DND-41 (cell line): Measurements from ENCODE around the gene ENHO.
"Not testable (repeated sequence)": the region's sequence is repeated elsewhere in the genome, so short reads cannot be mapped to it uniquely, and the experiment has no call there.

Source experiments
- ATAC-seq: fragments of 200-7000 bp; cut with Tn5 transposase; 3 replicates; pipeline ENCODE4 v1.9.1; 2021; ENCODE audit warnings: low read depth; ENCODE audit not compliant: insufficient read depth
- DNase-seq: peaks from one replicate; pipeline ENCODE4 v3.0.0-alpha.2; 2020
- H2AFZ ChIP-seq: 2 replicates; pipeline ENCODE4 v1.6.0; 2012; ENCODE audit warnings: low read depth, low read length
- H3K27ac ChIP-seq: 2 replicates; pipeline ENCODE4 v1.5.1; 2012; ENCODE audit warnings: low read length, inconsistent platforms
- H3K27me3 ChIP-seq: fragments of 200-600 bp; sonication (generic); 2 replicates; pipeline ENCODE4 v1.6.0; 2012; ENCODE audit warnings: low read length, mild to moderate bottlenecking, inconsistent platforms; ENCODE audit not compliant: insufficient read depth, poor library complexity
- H3K36me3 ChIP-seq: 2 replicates; pipeline ENCODE4 v1.5.1; 2012; ENCODE audit warnings: low read length, inconsistent platforms; ENCODE audit not compliant: insufficient read depth
- H3K4me1 ChIP-seq: 2 replicates; pipeline ENCODE4 v1.5.1; 2012; ENCODE audit warnings: mild to moderate bottlenecking, low read length; ENCODE audit not compliant: insufficient read depth
- H3K4me2 ChIP-seq: 2 replicates; pipeline ENCODE4 v1.6.0; 2012; ENCODE audit warnings: mild to moderate bottlenecking, moderate library complexity, low read length, inconsistent platforms; ENCODE audit not compliant: insufficient read depth
- H3K4me3 ChIP-seq, 2 experiments: fragments of 200-600 bp in 1 of 2; shearing (Covaris generic) in 1 of 2; 2 replicates each; pipeline ENCODE4 v1.5.1; 2012 to 2016; ENCODE audit warnings: inconsistent platforms in 2 of 2, low read length in 2 of 2, mild to moderate bottlenecking in 2 of 2, low read depth in 1 of 2, moderate library complexity in 1 of 2
- H3K79me2 ChIP-seq: 2 replicates; pipeline ENCODE4 v1.6.0; 2012; ENCODE audit warnings: low read length, inconsistent platforms; ENCODE audit not compliant: insufficient read depth
- H3K9ac ChIP-seq: 2 replicates; pipeline ENCODE4 v1.6.0; 2012; ENCODE audit warnings: low read depth, mild to moderate bottlenecking, inconsistent platforms, low read length, moderate library complexity
- H3K9me3 ChIP-seq: 2 replicates; pipeline ENCODE4 v1.5.1; 2012; ENCODE audit warnings: low read length, moderate library complexity, mild to moderate bottlenecking, inconsistent platforms; ENCODE audit not compliant: insufficient read depth, severe bottlenecking
- H4K20me1 ChIP-seq: 2 replicates; pipeline ENCODE4 v1.6.0; 2012; ENCODE audit warnings: low read length; ENCODE audit not compliant: insufficient read depth
- CTCF ChIP-seq: IDR thresholded peaks from 2 replicates; pipeline ENCODE4 v1.5.1; 2012; ENCODE audit warnings: borderline replicate concordance, low read length, moderate library complexity, mild to moderate bottlenecking; ENCODE audit not compliant: poor library complexity, severe bottlenecking; ENCODE audit errors: extremely low read depth
- EZH2 ChIP-seq: IDR thresholded peaks from 3 replicates; pipeline ENCODE4 v1.6.1; 2012; ENCODE audit warnings: borderline replicate concordance, low read depth, mild to moderate bottlenecking, moderate library complexity, low read length, inconsistent platforms; ENCODE audit not compliant: severe bottlenecking

Gene ENHO

GRCh38 chr9:34544035-34544434, 21.2 kb upstream of the ENHO start:
- TF ChIP-seq EZH2 (no peak), CTCF (no peak)
- Histone ChIP-seq H3K27ac (no peak overlapping the region), H3K4me3 (no peak overlapping the region), H3K9ac (no peak overlapping the region), H3K4me1 (no peaks in the 10 kb centered on the region), H3K36me3 (no peaks in the 10 kb centered on the region), H4K20me1 (no peaks in the 10 kb centered on the region), H3K9me3 (no peaks in the 10 kb centered on the region), H2AFZ (no peak overlapping the region), H3K79me2 (no peaks in the 10 kb centered on the region), H3K27me3 (no peaks in the 10 kb centered on the region), H3K4me2 (no peak overlapping the region)
- no peak for ATAC-seq
- no peak for DNase-seq

- ATAC-seq (no peak), DNase-seq (no peak)
- H3K9me3 ChIP-seq: no peaks in the 10 kb centered on the region
- no peaks in the 10 kb centered on the region for H3K27me3 ChIP-seq
- H3K4me1 ChIP-seq: no peaks in the 10 kb centered on the region
- H3K79me2 ChIP-seq: no peaks in the 10 kb centered on the region
- H3K9ac ChIP-seq: no peak overlapping the region
- H3K4me2 ChIP-seq: no peak overlapping the region
- no peaks in the 10 kb centered on the region for H3K36me3 ChIP-seq
- no peak overlapping the region for H2AFZ ChIP-seq
- no peaks in the 10 kb centered on the region for H4K20me1 ChIP-seq
- TF ChIP-seq EZH2: no peak
- no peak for TF ChIP-seq CTCF
- no peak overlapping the region for H3K4me3 ChIP-seq
- H3K27ac ChIP-seq: no peak overlapping the region
Measured at GRCh38 chr9:34541540-34541939, 18.8 kb upstream of the ENHO start.

- H3K27ac ChIP-seq: no peak overlapping the region
- H3K9me3 ChIP-seq: no peaks in the 10 kb centered on the region
- H3K4me1 ChIP-seq: no peaks in the 10 kb centered on the region
- H3K4me3 ChIP-seq: no peak overlapping the region
- no peaks in the 10 kb centered on the region for H3K36me3 ChIP-seq
- no peak overlapping the region for H2AFZ ChIP-seq
- H3K79me2 ChIP-seq: no peaks in the 10 kb centered on the region
- H3K27me3 ChIP-seq: no peaks in the 10 kb centered on the region
- no peaks in the 10 kb centered on the region for H4K20me1 ChIP-seq
- TF ChIP-seq EZH2: no peak
- TF ChIP-seq CTCF: no peak
- no peak overlapping the region for H3K9ac ChIP-seq
- DNase-seq: no peak
- no peak overlapping the region for H3K4me2 ChIP-seq
- ATAC-seq: no peak
Measured at GRCh38 chr9:34540827-34541226, 18.0 kb upstream of the ENHO start.

- Histone ChIP-seq H3K9me3 (no peaks in the 10 kb centered on the region), H3K27ac (no peak overlapping the region), H3K4me1 (no peaks in the 10 kb centered on the region), H4K20me1 (no peaks in the 10 kb centered on the region), H3K79me2 (no peaks in the 10 kb centered on the region), H3K36me3 (no peaks in the 10 kb centered on the region), H3K4me3 (no peak overlapping the region), H3K27me3 (no peaks in the 10 kb centered on the region), H3K4me2 (no peak overlapping the region), H3K9ac (no peak overlapping the region), H2AFZ (no peak overlapping the region)
- ATAC-seq: no peak
- no peak for TF ChIP-seq CTCF
- no peak for TF ChIP-seq EZH2
- DNase-seq: no peak
Measured at GRCh38 chr9:34536685-34537084, 13.9 kb upstream of the ENHO start.

GRCh38 chr9:34532041-34532440, 9.3 kb upstream of the ENHO start:
- H3K4me3 ChIP-seq, H3K9ac ChIP-seq, H3K9me3 ChIP-seq, H3K27ac ChIP-seq, H3K79me2 ChIP-seq, H3K4me2 ChIP-seq, DNase-seq, H3K27me3 ChIP-seq, H3K4me1 ChIP-seq, H4K20me1 ChIP-seq, ATAC-seq, H2AFZ ChIP-seq, H3K36me3 ChIP-seq: not testable (repeated sequence)
